Hypothalamus (tissue), 51 donors: ENCODE measurements around the gene PSMD12.
"Not testable (repeated sequence)": the region's sequence is repeated elsewhere in the genome, so short reads cannot be mapped to it uniquely, and the experiment has no call there.

ENCODE experiments used
- DNase-seq, 51 donors: peaks; one replicate each; lab custom pipeline; 2025; lab: John Stamatoyannopoulos, UW

PSMD12 gene

GRCh38 chr17:67359960-67360791 lies 6.2 kb downstream of the PSMD12 start:
- DNase-seq, result no peak

- no peak for DNase-seq
Measured at GRCh38 chr17:67358612-67359011, 7.8 kb downstream of the PSMD12 start.

- no peak for DNase-seq
Measured at GRCh38 chr17:67353929-67354574, 12.3 kb downstream of the PSMD12 start.

GRCh38 chr17:67353161-67353560 lies 13.2 kb downstream of the PSMD12 start:
- no peak for DNase-seq

- no peak for DNase-seq
Measured at GRCh38 chr17:67349420-67349819, 17.0 kb downstream of the PSMD12 start.

- no peak for DNase-seq
Measured at GRCh38 chr17:67347826-67348225, 18.6 kb downstream of the PSMD12 start.

- DNase-seq, result no peak
Measured at GRCh38 chr17:67343237-67343636, 23.1 kb downstream of the PSMD12 start.

GRCh38 chr17:67338353-67338752 lies 28.0 kb downstream of the PSMD12 start:
- not testable (repeated sequence) for DNase-seq

GRCh38 chr17:67336859-67337258 lies 29.5 kb downstream of the PSMD12 start:
- no peak for DNase-seq

- DNase-seq, result no peak
Measured at GRCh38 chr17:67335245-67335835, 31.0 kb downstream of the PSMD12 start.

- not testable (repeated sequence) for DNase-seq
Measured at GRCh38 chr17:67332162-67332508, 34.2 kb downstream of the PSMD12 start.

GRCh38 chr17:67331381-67332161 lies 34.8 kb downstream of the PSMD12 start:
- not testable (repeated sequence) for DNase-seq

- DNase-seq, result no peak
Measured at GRCh38 chr17:67328026-67328425, 38.4 kb downstream of the PSMD12 start.

GRCh38 chr17:67326959-67327745 lies 39.2 kb downstream of the PSMD12 start:
- not testable (repeated sequence) for DNase-seq

- DNase-seq, result no peak
Measured at GRCh38 chr17:67326440-67326839, 39.9 kb downstream of the PSMD12 start.

- no peak for DNase-seq
Measured at GRCh38 chr17:67324330-67324729, 42.0 kb downstream of the PSMD12 start.

- DNase-seq, result no peak
Measured at GRCh38 chr17:67323445-67323844, 42.9 kb downstream of the PSMD12 start.

- no peak for DNase-seq
Measured at GRCh38 chr17:67322042-67322787, 44.2 kb downstream of the PSMD12 start.

GRCh38 chr17:67321486-67321885 lies 44.9 kb downstream of the PSMD12 start:
- DNase-seq, result not testable (repeated sequence)
